ENCODE measurements around the gene DTL.

DTL gene

GRCh38 chr1:212053993-212054392 lies 18.4 kb downstream of the DTL start:
- H3K36me3 Mint-ChIP-seq (ENCODE audit: insufficient read depth), result peaks cover 5% of the 10 kb centered on the region
- peak overlapping the region in 1 of 2 donors; percentile 26 for H3K4me3 Mint-ChIP-seq
- H3K9me3 Mint-ChIP-seq, result peaks cover 5 to 18% of the 10 kb centered on the region in 2 donors
- no peak overlapping the region for H3K27ac Mint-ChIP-seq
- peaks cover 2 to 13% of the 10 kb centered on the region in 2 donors for H3K4me1 Mint-ChIP-seq (ENCODE audit: low read depth in 2 of 2)
- H3K27me3 Mint-ChIP-seq, result no peaks in the 10 kb centered on the region
- ATAC-seq (replicated peaks) (no peak), DNase-seq (no peak)

GRCh38 chr1:212055333-212055732 lies 19.8 kb downstream of the DTL start:
- H3K4me3 Mint-ChIP-seq, result no peak overlapping the region
- H3K27ac Mint-ChIP-seq, result peak overlapping the region in 1 of 2 donors; percentile 67
- H3K9me3 Mint-ChIP-seq, result peaks cover 5 to 18% of the 10 kb centered on the region in 2 donors
- H3K4me1 Mint-ChIP-seq (ENCODE audit: low read depth in 2 of 2), result peaks cover 2 to 13% of the 10 kb centered on the region in 2 donors
- ATAC-seq (replicated peaks) (no peak), DNase-seq (no peak)
- no peaks in the 10 kb centered on the region for H3K27me3 Mint-ChIP-seq
- peaks cover 5% of the 10 kb centered on the region for H3K36me3 Mint-ChIP-seq (ENCODE audit: insufficient read depth)

DNA sequence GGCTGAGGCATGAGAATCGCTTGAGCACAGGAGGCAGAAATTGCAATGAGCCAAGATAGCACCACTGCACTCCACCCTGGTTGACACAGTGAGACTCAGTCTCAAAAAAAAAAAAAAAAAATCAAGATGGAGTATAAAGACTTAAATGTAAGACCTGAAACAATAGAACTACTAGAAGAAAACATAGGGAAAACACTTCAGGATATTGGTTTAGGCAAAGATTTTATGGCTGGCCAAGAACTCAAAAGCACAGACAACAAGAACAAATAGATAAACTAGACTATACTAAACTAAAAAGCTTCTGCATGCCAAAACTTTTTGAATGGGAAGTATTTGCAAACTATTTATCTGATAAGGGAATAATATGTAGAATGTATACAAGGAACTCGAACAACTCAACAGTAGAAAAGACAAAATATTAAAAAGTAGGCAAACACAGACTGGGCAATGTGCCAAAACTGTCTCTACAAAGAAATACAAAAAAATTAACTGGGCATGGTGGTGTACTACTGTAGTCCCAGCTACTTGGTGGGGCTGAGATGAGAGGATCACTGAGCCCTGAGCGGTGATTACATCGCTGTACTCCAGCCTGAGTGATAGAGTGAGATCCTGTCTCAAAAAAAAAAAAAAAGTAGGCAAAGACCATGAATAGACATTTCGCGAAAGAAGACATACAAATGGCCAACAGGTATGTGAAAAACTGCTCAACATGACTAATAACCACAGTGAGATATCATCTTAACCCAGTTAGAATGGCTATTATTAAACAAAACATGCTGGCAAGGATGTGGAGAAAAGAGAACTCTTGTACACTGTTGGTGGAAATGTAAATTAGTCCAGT lies 25.3 kb downstream of the DTL start:
- H3K36me3 Mint-ChIP-seq (ENCODE audit: insufficient read depth), result peaks cover 5% of the 10 kb centered on the region
- DNase-seq, result no peak

GRCh38 chr1:212062832-212063438 lies 27.4 kb downstream of the DTL start:
- peak; percentile 57 for ATAC-seq (replicated peaks)
- H3K27me3 Mint-ChIP-seq, result no peaks in the 10 kb centered on the region
- no peaks in the 10 kb centered on the region for H3K4me1 Mint-ChIP-seq (ENCODE audit: low read depth in 2 of 2)
- no peak overlapping the region for H3K27ac Mint-ChIP-seq
- DNase-seq, result no peak
- H3K36me3 Mint-ChIP-seq (ENCODE audit: insufficient read depth), result no peaks in the 10 kb centered on the region
- no peaks in the 10 kb centered on the region for H3K9me3 Mint-ChIP-seq
- H3K4me3 Mint-ChIP-seq, result no peak overlapping the region

More for the DNA sequence above, 25.3 kb downstream of the DTL start:
- Mint-ChIP-seq H3K27me3 (no peaks in the 10 kb centered on the region), H3K27ac (peak overlapping the region; percentile 63 to 65), H3K4me3 (no peak overlapping the region), H3K4me1 (ENCODE audit: low read depth in 2 of 2) (no peaks in the 10 kb centered on the region), H3K9me3 (peaks cover 5 to 18% of the 10 kb centered on the region in 2 donors)
- no peak for ATAC-seq (replicated peaks)

- Mint-ChIP-seq H3K4me3 (no peak overlapping the region), H3K4me1 (ENCODE audit: low read depth in 2 of 2) (peaks cover 0 to 5% of the 10 kb centered on the region in 2 donors), H3K36me3 (ENCODE audit: insufficient read depth) (no peaks in the 10 kb centered on the region), H3K27ac (no peak overlapping the region), H3K27me3 (no peaks in the 10 kb centered on the region), H3K9me3 (no peaks in the 10 kb centered on the region)
- DNase-seq, result no peak
- ATAC-seq (replicated peaks), result no peak
Measured at GRCh38 chr1:212067787-212068186, 32.2 kb downstream of the DTL start.

DNA sequence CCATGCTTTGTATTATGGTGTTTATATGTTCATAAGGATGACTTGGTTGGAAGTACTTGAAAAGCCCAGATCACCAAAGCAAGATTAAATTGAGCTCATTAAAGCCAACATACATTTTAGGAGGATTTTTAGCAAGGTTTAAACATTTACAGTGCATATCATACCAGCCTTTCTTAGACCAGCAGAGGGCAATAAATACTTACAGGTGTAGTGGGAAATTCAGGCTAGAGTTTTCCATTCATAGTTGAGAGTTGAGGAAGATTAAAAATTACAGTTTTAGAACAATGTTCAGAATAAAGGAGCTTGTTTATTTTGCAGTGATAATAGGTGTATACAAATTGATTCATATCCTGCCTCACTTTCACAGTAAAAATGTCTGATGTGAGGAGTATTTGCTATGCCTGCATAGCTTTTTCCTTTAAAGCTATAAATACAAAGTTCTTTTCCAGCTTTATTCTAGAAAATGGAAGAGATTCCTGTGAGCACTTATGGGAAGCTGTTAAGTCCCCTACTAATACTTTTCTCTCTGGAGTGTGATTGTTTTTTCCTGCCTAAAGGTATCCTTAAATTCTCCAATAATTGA lies 35.3 kb downstream of the DTL start:
- Mint-ChIP-seq H3K27me3 (no peaks in the 10 kb centered on the region), H3K4me1 (ENCODE audit: low read depth in 2 of 2) (peaks cover 0 to 5% of the 10 kb centered on the region in 2 donors), H3K9me3 (no peaks in the 10 kb centered on the region), H3K27ac (peak overlapping the region; percentile 57 to 59), H3K4me3 (no peak overlapping the region), H3K36me3 (ENCODE audit: insufficient read depth) (no peaks in the 10 kb centered on the region)
- DNase-seq, result no peak
- ATAC-seq (replicated peaks), result peak; percentile 70

- Mint-ChIP-seq H3K4me1 (ENCODE audit: low read depth in 2 of 2) (peaks cover 0 to 5% of the 10 kb centered on the region in 2 donors), H3K27ac (no peak overlapping the region), H3K27me3 (no peaks in the 10 kb centered on the region), H3K9me3 (no peaks in the 10 kb centered on the region), H3K4me3 (no peak overlapping the region), H3K36me3 (ENCODE audit: insufficient read depth) (no peaks in the 10 kb centered on the region)
- ATAC-seq (replicated peaks), result no peak
- no peak for DNase-seq
Measured at GRCh38 chr1:212072047-212072446, 36.5 kb downstream of the DTL start.

DNA sequence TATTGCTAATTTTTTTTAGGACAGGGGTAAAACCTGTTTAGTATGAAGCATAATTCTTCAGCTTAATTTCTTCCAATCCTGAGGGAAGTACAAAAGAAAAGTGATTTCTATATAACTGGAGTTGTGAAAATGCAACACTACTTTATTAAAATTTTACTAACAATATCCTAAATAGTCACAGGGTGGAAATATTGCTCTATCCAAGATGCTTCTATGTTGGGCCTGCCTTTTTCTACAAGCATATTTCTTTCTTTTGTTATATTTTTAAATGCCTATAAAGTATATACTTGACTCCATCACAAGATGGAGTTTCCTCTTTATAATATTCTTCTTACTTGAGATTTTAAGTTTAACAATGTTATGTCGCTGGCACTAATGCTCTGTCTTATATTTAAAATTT lies 37.9 kb downstream of the DTL start:
- Mint-ChIP-seq H3K4me3 (no peak overlapping the region), H3K27ac (no peak overlapping the region), H3K27me3 (no peaks in the 10 kb centered on the region), H3K36me3 (ENCODE audit: insufficient read depth) (no peaks in the 10 kb centered on the region), H3K4me1 (ENCODE audit: low read depth in 2 of 2) (peaks cover 0 to 5% of the 10 kb centered on the region in 2 donors), H3K9me3 (no peaks in the 10 kb centered on the region)
- DNase-seq, result no peak
- no peak for ATAC-seq (replicated peaks)

DNA sequence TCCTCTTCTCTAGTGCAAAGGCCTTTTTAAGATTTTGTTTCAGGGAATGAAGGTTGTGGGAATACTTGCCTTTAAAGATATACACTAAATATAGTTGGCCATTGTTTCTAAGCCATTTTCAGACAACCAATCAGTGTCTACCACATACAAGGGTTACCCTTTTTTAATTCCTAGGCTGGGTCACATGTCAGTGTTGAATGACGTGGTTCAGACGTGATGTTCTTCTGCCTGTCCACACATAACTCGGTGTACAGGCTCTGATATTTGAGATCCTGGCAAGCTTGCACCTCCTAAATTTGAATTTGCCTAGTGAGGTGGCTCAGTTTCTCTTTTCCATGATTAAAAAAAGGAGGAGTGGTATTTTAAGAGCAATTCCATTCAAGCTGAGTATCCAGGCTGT lies 38.8 kb downstream of the DTL start:
- Mint-ChIP-seq H3K36me3 (ENCODE audit: insufficient read depth) (no peaks in the 10 kb centered on the region), H3K27ac (no peak overlapping the region), H3K4me3 (no peak overlapping the region), H3K9me3 (no peaks in the 10 kb centered on the region), H3K27me3 (no peaks in the 10 kb centered on the region), H3K4me1 (ENCODE audit: low read depth in 2 of 2) (peaks cover 0 to 5% of the 10 kb centered on the region in 2 donors)
- ATAC-seq (replicated peaks) (no peak), DNase-seq (no peak)

- no peak for DNase-seq
- Mint-ChIP-seq H3K4me3 (no peak overlapping the region), H3K27me3 (no peaks in the 10 kb centered on the region), H3K4me1 (ENCODE audit: low read depth in 2 of 2) (peaks cover 0 to 5% of the 10 kb centered on the region in 2 donors), H3K9me3 (no peaks in the 10 kb centered on the region), H3K27ac (no peak overlapping the region), H3K36me3 (ENCODE audit: insufficient read depth) (no peaks in the 10 kb centered on the region)
- ATAC-seq (replicated peaks), result no peak
Measured at GRCh38 chr1:212074856-212075255, 39.3 kb downstream of the DTL start.

- H3K4me3 Mint-ChIP-seq, result no peak overlapping the region
- no peaks in the 10 kb centered on the region for H3K36me3 Mint-ChIP-seq (ENCODE audit: insufficient read depth)
- DNase-seq (no peak), ATAC-seq (replicated peaks) (no peak)
- H3K27ac Mint-ChIP-seq, result no peak overlapping the region
- H3K4me1 Mint-ChIP-seq (ENCODE audit: low read depth in 2 of 2), result no peaks in the 10 kb centered on the region
- H3K9me3 Mint-ChIP-seq, result no peaks in the 10 kb centered on the region
- H3K27me3 Mint-ChIP-seq, result no peaks in the 10 kb centered on the region
Measured at GRCh38 chr1:212077028-212077427, 41.5 kb downstream of the DTL start.

DNA sequence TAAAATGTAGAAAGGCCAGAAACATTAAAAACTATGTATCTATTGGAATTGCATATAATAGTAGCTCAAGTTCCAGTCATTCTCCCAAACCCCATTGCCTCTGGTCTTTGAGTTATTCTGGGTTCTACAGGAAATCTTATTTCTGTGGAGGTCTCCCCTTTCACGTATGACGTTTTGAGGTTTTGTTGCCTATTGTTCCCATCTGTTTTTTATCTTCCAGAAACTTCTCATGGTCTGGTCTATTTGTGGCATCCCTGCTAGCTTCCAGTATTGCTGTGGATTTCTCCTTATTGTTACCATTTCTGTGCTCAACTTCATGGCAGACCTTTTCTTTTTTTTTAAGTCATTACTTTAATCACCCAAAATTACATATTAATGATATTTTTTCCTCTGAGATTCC lies 43.3 kb downstream of the DTL start:
- no peaks in the 10 kb centered on the region for H3K4me1 Mint-ChIP-seq (ENCODE audit: low read depth in 2 of 2)
- H3K27ac Mint-ChIP-seq, result no peak overlapping the region
- no peaks in the 10 kb centered on the region for H3K27me3 Mint-ChIP-seq
- ATAC-seq (replicated peaks) (no peak), DNase-seq (no peak)
- H3K36me3 Mint-ChIP-seq (ENCODE audit: insufficient read depth), result no peaks in the 10 kb centered on the region
- no peaks in the 10 kb centered on the region for H3K9me3 Mint-ChIP-seq
- H3K4me3 Mint-ChIP-seq, result no peak overlapping the region

GRCh38 chr1:212082765-212083406 lies 47.3 kb downstream of the DTL start:
- no peak for DNase-seq
- no peaks in the 10 kb centered on the region for H3K4me1 Mint-ChIP-seq (ENCODE audit: low read depth in 2 of 2)
- H3K4me3 Mint-ChIP-seq, result no peak overlapping the region
- H3K27me3 Mint-ChIP-seq, result no peaks in the 10 kb centered on the region
- H3K9me3 Mint-ChIP-seq, result no peaks in the 10 kb centered on the region
- no peak for ATAC-seq (replicated peaks)
- no peak overlapping the region for H3K27ac Mint-ChIP-seq
- no peaks in the 10 kb centered on the region for H3K36me3 Mint-ChIP-seq (ENCODE audit: insufficient read depth)

All from effector memory CD8-positive, alpha-beta T cell (primary cell).